ENCODE data around the gene PRKG1. TPM values are rescaled to one million over a fixed set of nuclear protein-coding genes. Genes with fewer than 3 reads are reported as not detected.

Gene PRKG1
- total and polyA plus RNA-seq, 2 of the 8 experiments (the other 6 are each of a cell fraction or from before 2014, with no cell fraction given) = 4.2 to 15.2 TPM

DNA sequence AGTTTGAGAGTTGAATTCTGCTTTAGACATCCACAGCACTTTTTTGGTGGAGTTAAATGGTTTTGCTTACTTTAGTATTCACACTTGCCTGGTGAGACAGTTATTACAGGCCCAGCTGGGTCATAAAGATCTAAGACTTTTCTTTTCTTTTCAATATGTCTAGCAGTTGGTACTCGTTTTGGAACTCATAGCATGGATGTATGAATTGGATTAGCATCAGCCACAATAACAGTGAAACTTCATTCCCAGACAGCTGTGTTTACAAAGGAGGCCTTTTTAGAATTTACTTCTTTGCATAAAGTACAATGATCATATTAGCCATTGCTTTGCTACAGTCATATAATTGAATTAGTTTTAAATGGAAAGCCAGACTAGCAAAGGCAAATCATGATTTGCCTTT, 1071.3 kb downstream of the PRKG1 start:
- Histone ChIP-seq H3K23me2 (ENCODE audit: low read depth, low read length) (no peaks in the 10 kb centered on the region), H3K14ac (ENCODE audit: insufficient read length) (no peak overlapping the region), H3K4me1 (replicated peaks in 1 of 4; ENCODE audit: control insufficient read depth in 3 of 4, insufficient read depth in 4 of 4, low read length in 3 of 4) (0 out of 7 replicates have a peak, but pooled peaks cover 0 to 2% (median 0%) of the 10 kb centered on the region in 4 experiments), H3K36me3 (ENCODE audit: control insufficient read depth in 2 of 4, insufficient read depth in 4 of 4, low read length in 3 of 4) (no peaks in the 10 kb centered on the region), H3K9ac (replicated peaks in 1 of 4; ENCODE audit: extremely low read depth in 1 of 4, low read depth in 3 of 4, low read length in 3 of 4) (no peak overlapping the region), H2BK120ac (replicated peaks; ENCODE audit: low read depth, low read length) (no peak overlapping the region), H3K9me3 (ENCODE audit: insufficient read depth in 2 of 2, low read depth in 1 of 2, low read length in 1 of 2) (no peaks in the 10 kb centered on the region), H2AK5ac (ENCODE audit: low read depth, low read length) (no peak overlapping the region), H3K27me3 (replicated peaks in 1 of 4; ENCODE audit: control insufficient read depth in 3 of 4, extremely low read depth in 1 of 4, insufficient read depth in 3 of 4, low read length in 3 of 4) (no peaks in the 10 kb centered on the region), H4K20me1 (replicated peaks in 1 of 2; ENCODE audit: control insufficient read depth in 1 of 2, insufficient read depth in 2 of 2, low read length in 2 of 2) (no peaks in the 10 kb centered on the region), H4K91ac (replicated peaks; ENCODE audit: insufficient read length, low read length) (no peak overlapping the region), H3K27ac (ENCODE audit: low read depth, low read length) (no peak overlapping the region), H3K4me3 (ENCODE audit: extremely low read depth in 1 of 4, insufficient read depth in 2 of 4, low read depth in 3 of 4, low read length in 4 of 4) (no peak overlapping the region), H2BK12ac (ENCODE audit: low read depth, low read length) (no peak overlapping the region), H3K79me2 (ENCODE audit: control insufficient read depth in 1 of 2, insufficient read depth in 2 of 2, low read length in 2 of 2) (no peaks in the 10 kb centered on the region), H2BK20ac (ENCODE audit: low read length) (no peak overlapping the region), H3K4ac (replicated peaks; ENCODE audit: insufficient read length, low read depth, low read length) (no peak overlapping the region), H3K79me1 (ENCODE audit: low read depth, low read length) (no peaks in the 10 kb centered on the region), H3K56ac (replicated peaks; ENCODE audit: insufficient read length, low read depth, low read length) (no peak overlapping the region), H4K5ac (ENCODE audit: insufficient read length, low read depth, low read length) (no peak overlapping the region), H2BK5ac (ENCODE audit: low read depth, low read length) (no peak overlapping the region), H3K18ac (ENCODE audit: extremely low read depth, low read length) (no peak overlapping the region), H2AFZ (ENCODE audit: low read length) (no peak overlapping the region), H3K4me2 (ENCODE audit: insufficient read depth in 1 of 2, low read depth in 2 of 2, low read length in 2 of 2) (no peak overlapping the region), H2BK15ac (ENCODE audit: low read length) (no peak overlapping the region), H3K23ac (ENCODE audit: insufficient read length) (no peak overlapping the region), H4K8ac (ENCODE audit: extremely low read depth, insufficient read depth, low read length) (no peak overlapping the region)
- ChIA-PET CTCF (ENCODE audit: partially characterized antibody) (no interaction called here), POLR2A (ENCODE audit: partially characterized antibody) (no interaction called here)
- DNase-seq (ENCODE audit: low read depth in 1 of 2, low spot score in 2 of 2) (no peak), FAIRE-seq (no peak)
- WGBS, 2 experiments (ENCODE audit: extremely low coverage in 1 of 2, insufficient coverage in 1 of 2, insufficient read length in 1 of 2, insufficient replicate concordance in 2 of 2, low coverage in 1 of 2, low lambda C conversion rate in 2 of 2, missing lambda C conversion rate in 1 of 2) = 85% methylated on average over 1 of the region's 1 CpG; no CpG with 5 or more reads in 1 of the 2 experiments
- TF ChIP-seq SIN3A (conservative IDR thresholded peaks at IDR 0.05 in 1 of 2, IDR thresholded peaks at IDR 0.05 in 1 of 2; ENCODE audit: low read depth in 1 of 2, low read length in 2 of 2) (no peak), RFX5 (IDR thresholded peaks at IDR 0.05; ENCODE audit: borderline replicate concordance, low read depth, low read length) (no peak), SP1 (IDR thresholded peaks at IDR 0.05; ENCODE audit: low read depth, low read length) (no peak), BRCA1 (IDR thresholded peaks at IDR 0.05; ENCODE audit: low read depth, low read length) (no peak), ZNF274 (IDR thresholded peaks at IDR 0.05; ENCODE audit: borderline replicate concordance, extremely low read depth, low read length) (no peak), EGR1 (IDR thresholded peaks at IDR 0.05; ENCODE audit: borderline replicate concordance, low read depth, low read length) (no peak), RXRA (IDR thresholded peaks at IDR 0.05; ENCODE audit: insufficient read depth, low read depth, low read length) (no peak), FOSL1 (IDR thresholded peaks at IDR 0.05; ENCODE audit: insufficient read depth, low read depth, low read length) (no peak), ASH2L (IDR thresholded peaks at IDR 0.05; ENCODE audit: low read length) (no peak), SP4 (IDR thresholded peaks at IDR 0.05; ENCODE audit: low read length) (no peak), CBX5 (IDR thresholded peaks at IDR 0.05; ENCODE audit: low read depth, low read length) (no peak), BCL11A (IDR thresholded peaks at IDR 0.05; ENCODE audit: low read depth in 2 of 2, low read length in 2 of 2) (no peak), CEBPB (IDR thresholded peaks at IDR 0.05; ENCODE audit: low read depth, low read length) (no peak)
- TF ChIP-seq, protein P1, sequence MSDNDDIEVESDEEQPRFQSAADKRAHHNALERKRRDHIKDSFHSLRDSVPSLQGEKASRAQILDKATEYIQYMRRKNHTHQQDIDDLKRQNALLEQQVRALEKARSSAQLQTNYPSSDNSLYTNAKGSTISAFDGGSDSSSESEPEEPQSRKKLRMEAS (IDR thresholded peaks at IDR 0.05) = no peak
- TF ChIP-seq, protein P2, sequence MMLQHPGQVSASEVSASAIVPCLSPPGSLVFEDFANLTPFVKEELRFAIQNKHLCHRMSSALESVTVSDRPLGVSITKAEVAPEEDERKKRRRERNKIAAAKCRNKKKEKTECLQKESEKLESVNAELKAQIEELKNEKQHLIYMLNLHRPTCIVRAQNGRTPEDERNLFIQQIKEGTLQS (IDR thresholded peaks at IDR 0.05; ENCODE audit: insufficient read depth, low read depth, low read length) = no peak

Data from H1 (cell line).